NCI-H345 treated with DMSO at 0.1 percent for 48 hours (cell line): Measurements from ENCODE around the gene NXN.
"Not testable (repeated sequence)": the region's sequence is repeated elsewhere in the genome, so short reads cannot be mapped to it uniquely, and the experiment has no call there.

Experiments
- DNase-seq: peaks from one replicate; lab custom pipeline; 2025; ENCODE audit not compliant: unreplicated experiment; lab: John Stamatoyannopoulos, UW

NXN gene

GRCh38 chr17:867238-867637 lies 112.3 kb downstream of the NXN start:
- DNase-seq = not testable (repeated sequence)

- DNase-seq = no peak
These were observed 112.9 kb downstream of the NXN start for GRCh38 chr17:866568-867103.

GRCh38 chr17:864315-864714 lies 115.3 kb downstream of the NXN start:
- DNase-seq = no peak

- DNase-seq = no peak
These were observed 115.7 kb downstream of the NXN start for GRCh38 chr17:863880-864279.

GRCh38 chr17:862582-862981 lies 117.0 kb downstream of the NXN start:
- no peak for DNase-seq

- no peak for DNase-seq
These were observed 118.2 kb downstream of the NXN start for GRCh38 chr17:861364-861763.

- no peak for DNase-seq
These were observed 118.8 kb downstream of the NXN start for GRCh38 chr17:860805-861204.

- DNase-seq = no peak
These were observed 119.8 kb downstream of the NXN start for GRCh38 chr17:859824-860195.

GRCh38 chr17:859061-859823 lies 120.3 kb downstream of the NXN start:
- no peak for DNase-seq

GRCh38 chr17:856149-856548 lies 123.4 kb downstream of the NXN start:
- no peak for DNase-seq

- no peak for DNase-seq
These were observed 124.0 kb downstream of the NXN start for GRCh38 chr17:855569-855968.

- not testable (repeated sequence) for DNase-seq
These were observed 126.7 kb downstream of the NXN start for GRCh38 chr17:852850-853249.

GRCh38 chr17:852349-852748 lies 127.2 kb downstream of the NXN start:
- no peak for DNase-seq

- DNase-seq = no peak
These were observed 127.7 kb downstream of the NXN start for GRCh38 chr17:851924-852323.

GRCh38 chr17:850851-851763 lies 128.5 kb downstream of the NXN start:
- DNase-seq = no peak

GRCh38 chr17:850086-850850 lies 129.3 kb downstream of the NXN start:
- DNase-seq = no peak

GRCh38 chr17:848402-848801 lies 131.2 kb downstream of the NXN start:
- DNase-seq = no peak

GRCh38 chr17:846901-847843 lies 132.4 kb downstream of the NXN start:
- DNase-seq = no peak

GRCh38 chr17:841313-841712 lies 138.3 kb downstream of the NXN start:
- no peak for DNase-seq

GRCh38 chr17:838486-838885 lies 141.1 kb downstream of the NXN start:
- DNase-seq = no peak
